ENCODE measurements around the gene CABLES1.

Gene CABLES1

DNA sequence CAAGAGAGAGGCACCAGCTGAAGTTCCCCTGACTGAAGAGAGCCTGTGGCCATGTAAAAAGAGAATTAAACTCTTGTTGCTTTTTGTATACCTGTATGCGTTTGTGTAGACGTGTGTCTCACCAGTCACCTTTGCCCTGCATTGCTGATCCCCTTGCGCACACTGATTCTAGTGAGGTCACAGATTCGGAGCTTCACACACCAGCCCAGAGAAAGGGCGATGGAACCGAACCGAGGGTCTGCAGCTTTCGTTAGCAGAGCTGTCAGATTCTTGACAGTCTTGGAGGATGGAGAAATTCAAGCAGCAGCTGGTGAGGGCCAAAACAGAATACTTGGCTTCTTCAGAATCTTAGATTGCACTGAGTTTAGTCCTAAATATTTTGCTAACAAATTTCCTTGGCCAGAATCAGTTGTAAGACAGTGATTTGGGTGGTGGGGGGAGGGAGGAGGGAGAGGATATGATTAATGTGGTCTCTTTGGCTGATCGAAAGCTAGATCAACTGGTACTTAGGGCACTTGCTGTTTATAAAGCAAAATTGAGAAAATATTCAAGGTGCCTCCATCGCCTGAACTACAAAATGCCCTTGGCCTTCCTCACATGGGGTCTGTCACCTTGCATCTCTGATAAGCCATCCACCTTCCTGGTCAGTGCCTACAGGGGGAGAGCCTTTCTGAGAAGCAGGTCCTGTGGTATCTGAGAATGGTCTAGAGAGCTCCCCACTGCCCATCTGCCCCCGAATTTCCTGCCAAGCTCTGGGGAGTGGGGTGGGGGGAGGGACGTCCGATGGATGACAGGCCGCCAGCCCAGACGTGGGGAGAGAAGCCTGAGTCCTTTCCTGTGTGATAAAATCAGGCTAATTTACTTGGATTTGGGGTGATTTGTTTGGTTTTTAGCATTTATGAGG is 123.5 kb downstream of the CABLES1 start:
- CTCF ChIA-PET = interaction anchor here (0.6 kb wide), 1 partner anchor 1727 kb away, joined by 3 read pairs; no protein-coding TSS in a partner anchor
- TF ChIP-seq BHLHE40 (IDR thresholded peaks at IDR 0.05; ENCODE audit: borderline replicate concordance) = no peak
- no peak for TF ChIP-seq SP1 (IDR thresholded peaks at IDR 0.05)
- no peak for TF ChIP-seq FOXA1 (IDR thresholded peaks at IDR 0.05)
- TF ChIP-seq ZNF384 (IDR thresholded peaks at IDR 0.05) = no peak
- no peak for TF ChIP-seq L3MBTL2 (conservative IDR thresholded peaks at IDR 0.05)
- no peak for TF ChIP-seq FOXM1 (IDR thresholded peaks at IDR 0.05; ENCODE audit: borderline replicate concordance)
- TF ChIP-seq LEF1 (IDR thresholded peaks at IDR 0.05; ENCODE audit: borderline replicate concordance) = no peak
- TF ChIP-seq ELF4 (IDR thresholded peaks at IDR 0.05) = no peak
- TF ChIP-seq SUZ12 (IDR thresholded peaks at IDR 0.05) = no peak
- TF ChIP-seq CTBP1 (IDR thresholded peaks at IDR 0.05; ENCODE audit: borderline replicate concordance) = no peak
- no peak for TF ChIP-seq NFRKB (IDR thresholded peaks at IDR 0.05)
- DNase-seq (ENCODE audit: extremely low spot score) = no peak
- POLR2A ChIA-PET = no interaction called here

DNA sequence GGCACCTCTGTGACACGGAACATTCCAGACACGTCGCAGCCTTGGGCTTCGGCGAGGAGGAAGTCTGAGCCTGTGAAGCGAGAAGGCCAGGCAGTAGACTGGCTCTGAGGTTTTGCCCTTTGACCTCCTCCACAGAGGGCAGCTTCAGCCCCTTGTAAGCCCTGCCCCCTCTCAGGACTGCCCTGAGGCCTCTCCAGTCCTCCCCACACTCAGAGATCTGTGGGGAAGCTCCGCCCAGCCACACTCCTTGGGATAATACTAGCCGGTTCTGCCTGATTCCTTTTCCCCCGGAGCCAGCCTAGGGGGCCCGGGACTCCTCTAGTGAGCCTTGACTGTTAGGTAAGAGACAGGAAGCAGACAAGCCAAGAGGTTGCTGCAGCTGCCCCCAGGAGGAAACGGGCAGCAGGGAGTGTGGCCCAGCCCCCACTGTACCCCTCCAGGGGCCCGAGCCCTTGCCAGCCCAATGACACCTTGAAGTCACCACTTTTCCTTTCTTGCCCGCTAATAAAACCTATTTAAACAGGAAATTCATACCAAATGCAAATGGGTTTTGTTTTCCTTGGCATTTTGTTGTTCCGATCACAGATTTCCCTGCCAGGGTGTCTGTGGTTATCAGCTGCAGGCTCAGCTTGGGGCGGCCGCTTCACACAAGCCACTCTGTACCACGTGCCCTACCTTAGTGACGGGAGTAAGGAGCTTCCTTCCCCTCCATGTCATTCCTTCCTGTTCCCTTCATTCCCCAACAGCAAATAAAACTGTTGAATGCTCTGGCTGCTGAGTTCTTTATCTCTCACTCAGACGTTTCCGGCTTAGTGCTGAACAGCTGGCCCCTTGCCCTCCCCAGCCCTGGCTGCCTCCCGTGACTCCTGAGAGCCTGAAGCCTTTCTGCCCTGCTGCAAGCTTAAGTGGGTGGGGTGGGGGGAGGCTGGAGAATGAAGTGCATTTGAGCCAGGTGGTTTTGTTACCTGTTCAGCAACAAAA is 124.7 kb downstream of the CABLES1 start:
- ChIA-PET POLR2A (no interaction called here), CTCF (no interaction called here)
- no peak for TF ChIP-seq LEF1 (IDR thresholded peaks at IDR 0.05; ENCODE audit: borderline replicate concordance)
- no peak for TF ChIP-seq SUZ12 (IDR thresholded peaks at IDR 0.05)
- no peak for TF ChIP-seq NFRKB (IDR thresholded peaks at IDR 0.05)
- TF ChIP-seq TARDBP (IDR thresholded peaks at IDR 0.05) = no peak
- no peak for TF ChIP-seq FOXK2 (IDR thresholded peaks at IDR 0.05)
- TF ChIP-seq SP1 (IDR thresholded peaks at IDR 0.05) = no peak
- no peak for TF ChIP-seq FOXA1 (IDR thresholded peaks at IDR 0.05)
- no peak for TF ChIP-seq CTBP1 (IDR thresholded peaks at IDR 0.05; ENCODE audit: borderline replicate concordance)
- TF ChIP-seq BHLHE40 (IDR thresholded peaks at IDR 0.05; ENCODE audit: borderline replicate concordance) = no peak
- DNase-seq (ENCODE audit: extremely low spot score) = no peak

DNA sequence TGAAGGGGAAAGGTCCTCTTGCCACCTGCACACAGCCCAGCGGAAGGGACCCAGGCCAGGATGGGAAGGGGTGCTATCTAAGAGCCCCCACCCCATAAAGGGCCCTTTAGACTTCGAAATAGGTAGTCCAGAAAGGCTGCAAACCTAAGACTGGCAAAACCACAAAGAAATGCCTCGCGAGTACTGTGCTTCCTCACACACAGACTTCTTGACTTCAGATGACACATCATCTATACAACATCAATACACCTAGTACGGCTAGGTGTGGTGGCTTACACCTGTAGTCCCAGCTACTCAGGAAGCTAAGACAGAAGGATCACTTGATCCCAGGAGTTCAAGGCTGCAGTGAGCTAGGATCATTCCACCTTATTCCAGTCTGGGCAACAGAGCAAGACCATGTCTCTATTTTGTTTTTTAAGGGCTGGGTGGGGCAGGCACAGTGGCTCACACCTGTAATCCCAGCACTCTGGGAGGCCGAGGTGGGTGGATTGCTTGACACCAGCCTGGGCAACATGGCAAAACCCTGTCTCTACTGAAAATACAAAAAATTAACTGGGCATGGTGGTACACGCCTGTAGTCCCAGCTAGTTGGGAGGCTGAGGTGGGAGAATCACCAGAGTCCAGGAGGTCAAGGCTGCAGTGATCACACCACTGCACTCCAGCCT is 125.8 kb downstream of the CABLES1 start:
- POLR2A ChIA-PET = no interaction called here
- TF ChIP-seq FOXM1 (IDR thresholded peaks at IDR 0.05; ENCODE audit: borderline replicate concordance) = no peak
- no peak for TF ChIP-seq ZNF384 (IDR thresholded peaks at IDR 0.05)
- TF ChIP-seq LEF1 (IDR thresholded peaks at IDR 0.05; ENCODE audit: borderline replicate concordance) = no peak
- TF ChIP-seq, protein P1, sequence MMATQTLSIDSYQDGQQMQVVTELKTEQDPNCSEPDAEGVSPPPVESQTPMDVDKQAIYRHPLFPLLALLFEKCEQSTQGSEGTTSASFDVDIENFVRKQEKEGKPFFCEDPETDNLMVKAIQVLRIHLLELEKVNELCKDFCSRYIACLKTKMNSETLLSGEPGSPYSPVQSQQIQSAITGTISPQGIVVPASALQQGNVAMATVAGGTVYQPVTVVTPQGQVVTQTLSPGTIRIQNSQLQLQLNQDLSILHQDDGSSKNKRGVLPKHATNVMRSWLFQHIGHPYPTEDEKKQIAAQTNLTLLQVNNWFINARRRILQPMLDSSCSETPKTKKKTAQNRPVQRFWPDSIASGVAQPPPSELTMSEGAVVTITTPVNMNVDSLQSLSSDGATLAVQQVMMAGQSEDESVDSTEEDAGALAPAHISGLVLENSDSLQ (IDR thresholded peaks at IDR 0.05) = no peak
- no peak for TF ChIP-seq SP1 (IDR thresholded peaks at IDR 0.05)
- no peak for TF ChIP-seq SUZ12 (IDR thresholded peaks at IDR 0.05)
- no peak for TF ChIP-seq HDGF (IDR thresholded peaks at IDR 0.05; ENCODE audit: borderline replicate concordance)
- TF ChIP-seq BHLHE40 (IDR thresholded peaks at IDR 0.05; ENCODE audit: borderline replicate concordance) = no peak
- no peak for TF ChIP-seq CTBP1 (IDR thresholded peaks at IDR 0.05; ENCODE audit: borderline replicate concordance)
- no peak for TF ChIP-seq TARDBP (IDR thresholded peaks at IDR 0.05)
- no peak for TF ChIP-seq NFRKB (IDR thresholded peaks at IDR 0.05)
- no peak for TF ChIP-seq ELF4 (IDR thresholded peaks at IDR 0.05)
- no peak for TF ChIP-seq FOXA1 (IDR thresholded peaks at IDR 0.05)
- CTCF ChIA-PET = interaction anchor here (0.6 kb wide), 1 partner anchor 76 kb away, joined by 3 read pairs; no protein-coding TSS in a partner anchor
- DNase-seq (ENCODE audit: extremely low spot score) = no peak

- ChIA-PET CTCF (interaction anchor here (1.0 kb wide), 1 partner anchor 56 kb away, joined by 3 read pairs; no protein-coding TSS in a partner anchor), POLR2A (no interaction called here)
- DNase-seq (ENCODE audit: extremely low spot score) = no peak
- no peak for TF ChIP-seq ZNF384 (IDR thresholded peaks at IDR 0.05)
- no peak for TF ChIP-seq CTBP1 (IDR thresholded peaks at IDR 0.05; ENCODE audit: borderline replicate concordance)
- TF ChIP-seq TARDBP (IDR thresholded peaks at IDR 0.05) = no peak
- TF ChIP-seq, protein P1 (IDR thresholded peaks at IDR 0.05) = no peak
- no peak for TF ChIP-seq LEF1 (IDR thresholded peaks at IDR 0.05; ENCODE audit: borderline replicate concordance)
These were observed 128.4 kb downstream of the CABLES1 start for GRCh38 chr18:23263551-23264235.

GRCh38 chr18:23265682-23266399 is 130.6 kb downstream of the CABLES1 start:
- CTCF ChIA-PET = no interaction called here
- no peak for DNase-seq (ENCODE audit: extremely low spot score)
- POLR2A ChIA-PET = interaction anchor here (0.9 kb wide), 1 partner anchor 187 kb away, joined by 3 read pairs; the partner anchor contains the start of gene RIOK3
- TF ChIP-seq FOXM1 (IDR thresholded peaks at IDR 0.05; ENCODE audit: borderline replicate concordance) = no peak
- no peak for TF ChIP-seq ELF4 (IDR thresholded peaks at IDR 0.05)
- no peak for TF ChIP-seq TARDBP (IDR thresholded peaks at IDR 0.05)
- no peak for TF ChIP-seq ARNT (IDR thresholded peaks at IDR 0.05)
- TF ChIP-seq ZNF384 (IDR thresholded peaks at IDR 0.05) = no peak
